Bone marrow (tissue), 2 donors: Measurements from ENCODE around the gene MYB.
"Not testable (repeated sequence)": the region's sequence is repeated elsewhere in the genome, so short reads cannot be mapped to it uniquely, and the experiment has no call there.

Experiments used
- DNase-seq, 2 donors: peaks; one replicate each; lab custom pipeline; 2025; lab: John Stamatoyannopoulos, UW

MYB gene

DNA sequence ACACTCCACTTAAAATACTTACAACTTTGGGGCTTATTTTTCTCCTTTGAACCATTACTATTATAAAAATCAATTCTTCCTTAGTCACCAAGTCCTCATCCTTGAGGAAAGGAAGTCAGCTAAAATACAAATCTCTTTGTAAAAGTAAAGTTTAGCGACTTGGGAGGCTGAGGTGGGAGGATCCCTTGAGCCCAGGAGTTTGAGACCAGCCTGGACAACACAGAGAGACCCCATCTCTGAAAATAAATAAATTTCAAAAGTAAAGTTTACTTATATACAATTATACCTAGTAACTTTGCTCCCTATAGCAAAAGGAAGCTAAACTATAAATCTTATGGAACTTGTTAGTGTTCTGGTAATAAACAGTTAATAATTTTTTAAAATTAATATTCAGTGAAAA lies 40.4 kb downstream of the MYB start:
- DNase-seq = no peak

DNA sequence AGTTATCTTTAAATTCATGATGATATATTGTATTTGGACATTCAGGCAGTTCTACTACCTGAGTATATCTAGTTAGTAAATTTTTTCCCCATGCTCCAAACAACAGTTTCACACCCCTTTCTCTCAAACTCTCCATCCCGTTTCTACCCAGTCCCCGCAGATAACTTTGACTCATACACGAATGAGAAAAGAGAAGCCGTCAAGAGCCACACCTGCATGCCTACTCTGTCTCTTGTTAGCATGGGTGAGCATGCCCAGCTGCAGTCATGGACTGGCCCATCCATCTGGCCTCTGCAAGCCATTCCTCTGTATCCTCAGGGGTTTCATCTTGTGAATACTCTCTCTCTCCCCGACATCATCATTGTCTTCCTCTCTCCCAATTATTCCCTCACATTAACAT lies 41.5 kb downstream of the MYB start:
- no peak for DNase-seq

- DNase-seq = no peak
Measured at GRCh38 chr6:135224037-135224647, 43.0 kb downstream of the MYB start.

- DNase-seq = no peak
Measured at GRCh38 chr6:135225911-135226310, 44.8 kb downstream of the MYB start.

DNA sequence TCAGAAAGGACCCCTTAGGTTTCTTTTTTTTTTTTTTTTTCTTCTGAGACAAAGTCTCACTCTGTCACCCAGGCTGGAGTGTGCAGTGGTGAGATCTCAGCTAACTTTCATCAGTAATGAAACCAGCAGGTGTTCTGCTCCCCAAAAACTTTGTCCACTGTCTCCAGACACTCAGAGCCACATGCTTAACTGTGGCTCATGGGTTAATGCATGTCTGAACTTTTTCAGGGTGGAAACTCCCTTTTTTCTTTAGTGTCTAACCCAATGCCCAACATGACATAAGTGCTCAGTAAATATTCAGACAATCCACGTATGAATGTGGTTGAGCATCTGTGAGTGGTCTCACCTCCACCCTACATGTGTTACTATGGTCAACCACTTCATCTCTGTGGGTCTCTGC lies 45.4 kb downstream of the MYB start:
- no peak for DNase-seq

- no peak for DNase-seq
Measured at GRCh38 chr6:135227349-135227748, 46.2 kb downstream of the MYB start.

GRCh38 chr6:135227758-135228157 lies 46.6 kb downstream of the MYB start:
- DNase-seq = no peak

GRCh38 chr6:135228486-135228885 lies 47.4 kb downstream of the MYB start:
- no peak for DNase-seq

GRCh38 chr6:135229996-135230395 lies 48.9 kb downstream of the MYB start:
- DNase-seq = no peak

DNA sequence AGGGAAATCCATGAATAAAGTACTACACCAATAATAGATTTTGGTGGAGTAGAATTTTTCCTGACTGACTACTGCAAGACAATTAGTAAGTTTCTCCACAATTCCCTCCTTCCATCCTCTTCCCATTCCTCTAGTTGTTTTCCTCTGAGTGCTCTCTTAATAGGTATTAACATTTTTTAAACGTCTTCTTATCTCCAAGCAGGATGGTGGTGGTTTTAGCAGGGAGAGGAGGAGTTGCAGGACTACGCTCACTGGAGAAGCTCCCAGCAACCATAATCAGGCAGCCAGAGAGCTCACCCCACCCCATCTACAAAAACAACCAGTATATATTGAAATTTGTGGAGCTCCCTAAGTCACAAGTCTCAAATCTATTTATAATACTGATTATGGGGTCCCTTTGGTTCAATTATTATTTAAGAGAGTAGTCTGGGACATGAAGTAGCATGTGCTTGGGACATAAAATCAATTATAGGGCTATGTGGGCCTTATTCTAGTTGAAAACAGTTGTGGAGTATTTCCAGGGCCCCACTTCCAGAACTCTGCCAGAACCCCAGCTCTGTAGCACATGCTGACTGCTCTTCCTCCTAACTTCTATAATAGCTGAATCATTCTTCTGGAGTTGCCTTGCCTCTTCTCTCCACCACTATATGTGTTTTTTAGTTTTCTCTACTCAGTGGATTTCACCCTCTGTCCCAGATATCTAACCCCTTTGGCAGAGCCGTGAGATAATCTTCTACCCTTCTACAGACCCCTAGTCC lies 49.8 kb downstream of the MYB start:
- DNase-seq = peak in 1 of 2 donors; percentile 87

- DNase-seq = peak in 1 of 2 donors; percentile 87
Measured at GRCh38 chr6:135231469-135231844, 50.3 kb downstream of the MYB start.

GRCh38 chr6:135233686-135234491 lies 52.8 kb downstream of the MYB start:
- DNase-seq = no peak

GRCh38 chr6:135234492-135234780 lies 53.3 kb downstream of the MYB start:
- DNase-seq = no peak

DNA sequence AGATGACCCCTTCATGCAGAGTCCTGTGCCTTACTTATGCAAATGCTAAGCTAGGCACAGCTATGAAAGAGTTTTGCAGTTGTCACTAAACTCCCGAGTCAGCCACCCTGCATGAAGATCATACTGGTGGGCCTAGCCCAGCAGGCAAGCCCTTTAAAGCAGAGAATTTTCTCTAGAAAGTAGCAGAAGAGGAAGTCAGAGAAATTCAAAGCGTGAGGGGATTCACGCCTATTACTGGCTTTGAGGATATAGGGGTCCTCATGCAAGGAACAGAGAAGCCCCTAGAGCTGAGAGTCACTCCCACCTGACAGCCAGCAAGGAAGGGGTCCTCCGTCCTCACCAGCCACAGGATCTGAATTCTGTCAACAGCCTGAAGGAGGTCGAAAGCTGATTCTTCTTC lies 54.6 kb downstream of the MYB start:
- DNase-seq = no peak

DNA sequence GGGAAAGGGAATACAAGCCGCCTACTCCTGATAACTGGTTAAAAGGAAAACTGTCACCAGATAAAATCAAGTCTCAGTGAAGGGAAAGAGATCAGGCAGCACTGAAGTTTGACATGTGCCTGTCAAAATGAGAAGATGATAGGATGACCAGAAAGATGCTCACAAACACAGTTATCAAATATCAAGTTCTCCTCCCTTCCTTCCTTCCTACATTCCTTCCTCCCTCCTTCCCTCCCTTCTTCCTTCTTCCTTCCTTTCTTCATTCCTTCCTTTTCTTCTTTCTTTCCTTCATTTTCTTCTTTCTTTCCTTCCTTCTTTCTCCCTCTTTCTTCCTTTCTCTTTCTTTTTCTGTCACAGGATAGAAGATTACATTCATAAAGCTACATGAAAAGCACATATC lies 55.2 kb downstream of the MYB start:
- no peak for DNase-seq

DNA sequence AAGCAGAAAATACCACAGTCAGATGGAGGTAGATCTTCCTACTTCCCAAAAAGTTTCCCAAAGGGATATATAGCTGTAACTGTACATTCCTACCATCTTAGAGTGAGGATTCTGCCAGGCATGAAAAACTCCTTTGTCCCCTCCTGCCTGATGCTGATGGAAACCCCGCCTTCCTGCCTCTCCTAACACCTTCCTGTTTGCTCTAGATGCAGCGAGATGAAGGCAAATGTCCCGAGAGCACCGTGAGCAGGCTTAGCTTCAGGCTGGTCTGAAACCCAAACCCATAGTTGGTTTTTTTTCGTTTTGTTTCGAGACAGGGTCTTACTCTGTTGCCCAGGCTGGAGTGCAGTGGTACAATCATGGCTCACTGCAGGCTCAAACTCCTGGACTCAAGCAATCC lies 55.6 kb downstream of the MYB start:
- no peak for DNase-seq

- DNase-seq = no peak
Measured at GRCh38 chr6:135240711-135241110, 59.6 kb downstream of the MYB start.

GRCh38 chr6:135243871-135244796 lies 63.0 kb downstream of the MYB start:
- no peak for DNase-seq

DNA sequence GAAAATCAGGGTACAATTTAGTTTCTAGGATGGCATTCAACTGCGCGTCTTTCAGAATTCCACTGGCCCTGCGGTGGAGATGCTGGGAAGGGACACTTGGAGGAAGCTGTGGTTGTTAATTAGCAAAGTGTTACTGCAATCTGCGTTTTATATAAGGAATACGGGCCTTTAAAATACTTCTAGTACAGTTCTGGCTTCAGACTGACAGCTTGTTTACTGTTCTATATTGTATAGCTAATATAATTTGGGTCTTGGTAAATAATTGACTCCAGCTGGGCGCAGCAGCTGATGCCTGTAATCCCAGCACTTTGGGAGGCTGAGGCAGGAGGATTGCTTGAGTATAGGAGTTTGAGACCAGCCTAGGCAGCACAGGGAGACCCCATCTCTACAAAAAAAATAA lies 63.7 kb downstream of the MYB start:
- no peak for DNase-seq

GRCh38 chr6:135246412-135247012 lies 65.4 kb downstream of the MYB start:
- not testable (repeated sequence) for DNase-seq

- peak; percentile 11 to 54 for DNase-seq
Measured at GRCh38 chr6:135250234-135250633, 69.1 kb downstream of the MYB start.
